CD4-positive, alpha-beta T cell treated with Interleukin-4 for 1 hour (primary cell): ENCODE results near the gene SMARCC1.
"Not testable (repeated sequence)": the region's sequence is repeated elsewhere in the genome, so short reads cannot be mapped to it uniquely, and the experiment has no call there.

Experiments used
- DNase-seq, 2 donors: peaks; one replicate each; pipeline ENCODE4 v3.0.0-alpha.2; 2020 to 2022

The SMARCC1 gene

GRCh38 chr3:47766186-47766585 is 15.5 kb downstream of the SMARCC1 start:
- no peak for DNase-seq

DNA sequence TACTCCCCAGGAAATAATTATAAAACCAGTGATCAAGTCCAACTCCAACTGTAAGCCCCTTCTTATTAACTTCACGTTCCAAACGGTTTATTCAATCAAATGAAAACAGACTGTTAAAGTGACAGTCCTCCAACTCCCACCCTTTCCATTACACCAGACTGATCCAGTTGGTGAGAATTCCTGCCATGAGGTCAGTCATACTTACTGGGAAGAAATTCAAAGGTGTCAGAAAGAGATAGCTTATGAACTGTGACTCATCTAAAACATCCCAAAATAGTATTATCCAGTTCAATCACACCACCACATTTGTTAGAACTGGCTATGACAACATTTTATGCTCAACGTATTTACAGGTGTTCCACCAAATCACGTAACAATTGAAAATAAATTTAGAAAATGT is 19.5 kb downstream of the SMARCC1 start:
- DNase-seq, result no peak

DNA sequence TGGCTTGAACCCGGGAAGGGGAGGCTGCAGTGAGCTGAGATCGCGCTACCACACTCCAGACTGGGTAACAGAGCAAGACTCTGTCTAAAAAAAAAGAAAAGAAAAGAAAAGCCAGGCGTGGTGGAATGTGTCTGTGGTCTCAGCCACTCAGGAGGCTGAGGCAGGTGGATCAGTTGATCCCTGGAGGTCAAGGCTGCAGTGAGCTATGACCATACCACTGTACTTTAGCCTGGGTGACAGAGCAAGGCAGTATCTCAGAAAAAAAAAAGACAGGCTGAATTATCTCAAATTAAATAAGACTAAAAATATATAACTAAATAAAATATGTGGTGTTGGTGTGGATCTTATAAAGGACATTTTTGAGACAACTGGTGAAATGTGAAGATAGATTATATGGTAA is 20.6 kb downstream of the SMARCC1 start:
- no peak for DNase-seq

GRCh38 chr3:47760207-47760606 is 21.5 kb downstream of the SMARCC1 start:
- not testable (repeated sequence) for DNase-seq

- no peak for DNase-seq
These were observed 23.2 kb downstream of the SMARCC1 start for GRCh38 chr3:47758261-47759025.

DNA sequence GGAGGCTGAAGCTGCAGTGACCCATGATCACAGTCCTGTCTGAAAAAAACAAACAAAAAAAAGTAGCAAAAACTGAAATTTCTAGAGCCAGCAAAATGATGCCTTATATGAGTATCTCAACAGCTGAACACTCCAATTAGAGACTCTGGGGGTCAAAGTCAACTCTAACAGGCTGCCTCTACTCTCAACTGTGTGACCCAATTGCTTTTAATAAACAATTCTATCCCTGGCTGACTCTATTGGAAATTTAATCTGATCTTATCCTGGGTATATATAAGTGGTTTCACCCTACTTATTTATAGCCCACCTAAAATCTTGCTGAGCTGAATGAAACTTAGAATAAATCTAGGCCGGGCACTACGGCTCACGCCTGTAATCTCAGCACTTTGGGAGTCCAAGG is 29.0 kb downstream of the SMARCC1 start:
- no peak for DNase-seq

GRCh38 chr3:47750811-47751354 is 30.8 kb downstream of the SMARCC1 start:
- DNase-seq, result not testable (repeated sequence)

DNA sequence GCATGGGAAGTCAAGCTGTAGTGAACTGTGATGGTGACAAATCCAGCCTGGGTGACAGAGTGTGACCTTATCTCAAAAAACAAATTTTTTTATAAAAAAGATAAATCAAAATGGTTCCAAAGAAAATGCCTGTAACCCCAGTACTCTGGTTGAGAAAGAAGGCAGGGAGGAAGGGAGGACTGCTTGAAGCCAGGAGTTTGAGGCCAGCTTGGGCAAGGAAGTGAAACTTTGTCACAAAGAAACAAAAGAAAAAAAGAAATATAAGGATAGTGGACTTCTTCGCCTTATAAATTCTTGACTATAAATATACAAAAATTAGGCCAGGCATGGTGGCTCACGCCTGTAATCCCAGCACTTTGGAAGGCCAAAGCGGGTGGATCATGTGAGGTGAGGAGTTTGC is 34.1 kb downstream of the SMARCC1 start:
- DNase-seq, result no peak

- DNase-seq, result no peak
These were observed 35.4 kb downstream of the SMARCC1 start for GRCh38 chr3:47746264-47746663.

DNA sequence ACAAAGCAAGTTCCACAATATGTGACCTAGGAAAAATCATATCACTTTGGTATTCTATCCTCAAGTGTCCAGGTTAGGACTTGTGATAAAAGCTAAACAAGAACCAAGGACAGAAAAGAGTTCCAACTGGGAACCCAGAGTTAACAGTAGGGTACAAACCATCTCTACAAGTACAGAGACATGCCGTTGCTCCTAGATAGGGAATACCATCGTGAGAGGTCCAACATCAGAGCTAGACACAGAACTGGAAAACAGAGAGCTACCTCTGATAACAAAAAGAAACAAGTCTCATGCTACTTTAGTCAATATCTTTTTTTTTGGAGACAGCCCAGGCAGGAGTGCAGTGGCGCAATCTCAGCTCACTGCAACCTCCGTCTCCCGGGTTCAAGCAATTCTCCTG is 37.8 kb downstream of the SMARCC1 start:
- DNase-seq, result no peak

GRCh38 chr3:47743352-47743751 is 38.3 kb downstream of the SMARCC1 start:
- not testable (repeated sequence) for DNase-seq

GRCh38 chr3:47741925-47742324 is 39.8 kb downstream of the SMARCC1 start:
- DNase-seq, result no peak

DNA sequence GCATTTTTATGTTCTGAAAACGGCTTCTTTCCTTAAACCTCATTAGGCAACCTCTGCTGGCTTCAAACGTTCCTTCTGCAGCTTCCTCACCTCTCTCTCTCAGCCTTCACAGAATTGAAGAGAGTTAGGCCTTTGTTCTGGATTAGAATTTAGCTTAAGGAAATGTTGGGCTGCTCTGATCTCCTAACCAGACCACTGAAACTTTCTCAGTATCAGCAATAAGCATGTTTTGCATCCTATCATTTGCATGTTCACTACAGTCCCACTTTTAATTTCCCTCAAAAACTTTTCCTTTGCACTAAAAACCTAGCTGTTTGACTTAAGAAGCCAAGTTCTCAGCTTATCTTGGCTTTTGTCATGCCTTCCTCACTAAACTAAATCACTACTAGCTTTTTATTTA is 49.5 kb downstream of the SMARCC1 start:
- DNase-seq, result no peak

GRCh38 chr3:47731061-47731460 is 50.6 kb downstream of the SMARCC1 start:
- DNase-seq, result no peak

DNA sequence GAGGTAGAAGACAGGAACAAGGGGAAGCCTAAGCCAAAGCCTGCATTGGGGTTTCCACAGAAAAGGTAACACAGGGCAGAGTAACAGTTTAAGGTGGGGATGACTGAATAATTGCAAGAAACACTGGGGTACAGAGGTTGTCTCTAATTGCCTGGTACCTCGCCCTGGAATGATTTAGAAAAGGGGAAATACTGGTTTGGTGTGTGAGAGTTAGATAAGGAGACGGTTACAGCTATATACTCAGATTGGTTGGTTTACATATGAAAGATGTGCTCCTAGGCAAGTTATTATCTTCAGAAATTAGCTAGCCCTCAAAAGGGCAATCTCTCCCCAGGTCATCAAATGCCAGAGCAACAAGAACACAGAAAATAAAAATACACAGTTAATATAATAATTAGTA is 58.8 kb downstream of the SMARCC1 start:
- no peak for DNase-seq

DNA sequence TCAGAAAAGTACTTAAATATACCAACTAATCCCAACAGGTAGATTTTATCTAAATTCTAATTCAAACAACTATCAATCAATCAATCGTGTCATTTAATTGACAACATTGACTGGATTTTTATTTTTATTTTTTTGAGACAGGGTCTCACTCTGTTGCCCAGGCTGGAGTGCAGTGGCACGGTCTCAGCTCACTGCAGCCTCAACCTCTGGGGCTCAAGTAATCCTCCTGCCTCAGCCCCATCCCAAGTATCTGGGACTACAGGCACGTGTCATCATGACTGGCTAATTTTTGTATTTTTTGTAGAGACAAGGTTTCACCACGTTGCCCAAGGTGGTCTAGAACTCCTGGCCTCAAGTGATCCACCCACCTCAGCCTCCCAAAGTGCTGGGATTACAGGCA is 64.2 kb downstream of the SMARCC1 start:
- not testable (repeated sequence) for DNase-seq

DNA sequence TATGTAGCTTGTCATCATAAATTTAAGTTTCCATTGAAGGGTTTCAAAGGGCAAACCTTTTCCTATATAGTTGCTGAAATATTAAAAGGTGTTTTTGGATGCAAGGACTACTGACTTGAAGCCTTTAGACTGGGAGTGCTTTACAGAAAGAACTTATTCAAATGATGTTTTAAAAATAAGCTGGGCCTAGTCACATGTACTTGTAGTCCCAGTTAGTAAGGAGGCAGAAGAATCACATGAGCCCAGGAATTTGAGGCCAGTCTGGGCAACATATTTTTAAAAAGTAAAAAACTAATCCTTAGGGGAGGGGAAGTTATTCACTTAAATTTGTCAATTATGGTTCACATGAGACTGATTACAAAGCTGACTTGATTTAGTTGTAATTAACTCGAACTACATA is 65.0 kb downstream of the SMARCC1 start:
- DNase-seq, result no peak

GRCh38 chr3:47715928-47716327 is 65.8 kb downstream of the SMARCC1 start:
- no peak for DNase-seq

- DNase-seq, result no peak
These were observed 67.1 kb downstream of the SMARCC1 start for GRCh38 chr3:47714606-47715005.

DNA sequence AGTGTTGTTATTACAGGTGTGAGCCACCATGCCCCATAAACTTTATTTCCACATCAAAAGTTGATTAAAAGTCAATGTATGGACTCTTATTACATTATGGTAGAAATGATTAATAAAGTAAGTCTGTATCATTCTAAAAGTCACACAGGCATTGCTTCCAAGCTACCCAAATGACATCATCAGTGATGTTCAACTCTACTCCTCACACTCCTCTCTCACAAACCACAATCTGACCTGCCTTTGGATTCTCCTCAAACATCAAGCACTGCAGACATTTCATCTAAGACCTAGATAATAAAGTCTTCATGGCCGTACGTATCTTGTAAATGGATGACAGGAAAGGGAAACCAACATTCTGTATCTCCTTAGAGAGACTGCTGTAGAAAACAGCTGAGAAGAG is 68.0 kb downstream of the SMARCC1 start:
- DNase-seq, result no peak

GRCh38 chr3:47712398-47712797 is 69.3 kb downstream of the SMARCC1 start:
- no peak for DNase-seq

- DNase-seq, result no peak
These were observed 70.1 kb downstream of the SMARCC1 start for GRCh38 chr3:47711596-47711995.

GRCh38 chr3:47705391-47705790 is 76.3 kb downstream of the SMARCC1 start:
- DNase-seq, result no peak

- DNase-seq, result no peak
These were observed 77.5 kb downstream of the SMARCC1 start for GRCh38 chr3:47704237-47704612.

GRCh38 chr3:47701388-47701787 is 80.3 kb downstream of the SMARCC1 start:
- no peak for DNase-seq
